CD4-positive, alpha-beta T cell treated with Interleukin-12 subunit alpha and Interleukin-12 subunit beta, for 1 hour (primary cell): ENCODE results near the gene PACS2.
"Not testable (repeated sequence)": the region's sequence is repeated elsewhere in the genome, so short reads cannot be mapped to it uniquely, and the experiment has no call there.

Source experiments
- DNase-seq: peaks from one replicate; pipeline ENCODE4 v3.0.0-alpha.2; 2020

The PACS2 gene

DNA sequence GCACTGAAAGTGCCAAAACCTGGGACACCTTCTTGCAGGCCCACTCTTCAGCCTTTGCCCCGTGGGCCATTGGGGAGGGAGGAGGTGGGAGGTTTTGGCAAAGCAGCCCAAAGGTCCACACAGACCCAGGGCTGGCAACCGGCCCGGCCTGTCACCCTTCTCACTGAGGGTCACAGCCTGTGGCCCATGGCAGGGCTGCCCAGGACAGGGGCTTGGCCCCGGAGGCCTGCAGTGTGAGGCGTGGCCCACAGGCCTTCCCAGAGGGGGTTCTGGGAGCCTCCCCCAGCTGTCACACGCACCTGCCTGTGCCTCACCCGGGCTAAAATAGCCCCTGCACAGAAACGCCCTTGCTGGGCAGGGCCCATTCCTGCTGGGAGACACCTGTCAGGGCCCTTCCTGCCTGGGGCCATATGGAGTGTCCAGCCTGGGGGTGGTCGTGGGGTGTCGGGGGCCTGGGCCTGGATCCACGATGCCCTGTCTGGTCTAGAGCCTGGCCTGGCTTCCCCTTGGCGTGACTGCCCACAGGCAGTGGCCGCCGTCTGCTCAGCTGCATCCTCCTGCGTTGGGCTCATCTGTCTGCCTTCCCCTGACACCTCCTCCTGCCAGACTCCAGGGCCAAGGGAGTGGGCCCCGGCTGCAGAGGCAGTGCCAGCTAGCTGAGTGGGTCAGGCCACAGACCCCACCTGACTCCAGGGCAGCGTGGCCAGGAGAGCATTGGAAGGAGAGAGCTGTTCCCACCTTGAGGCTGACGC lies 19.2 kb downstream of the PACS2 start:
- DNase-seq: no peak

DNA sequence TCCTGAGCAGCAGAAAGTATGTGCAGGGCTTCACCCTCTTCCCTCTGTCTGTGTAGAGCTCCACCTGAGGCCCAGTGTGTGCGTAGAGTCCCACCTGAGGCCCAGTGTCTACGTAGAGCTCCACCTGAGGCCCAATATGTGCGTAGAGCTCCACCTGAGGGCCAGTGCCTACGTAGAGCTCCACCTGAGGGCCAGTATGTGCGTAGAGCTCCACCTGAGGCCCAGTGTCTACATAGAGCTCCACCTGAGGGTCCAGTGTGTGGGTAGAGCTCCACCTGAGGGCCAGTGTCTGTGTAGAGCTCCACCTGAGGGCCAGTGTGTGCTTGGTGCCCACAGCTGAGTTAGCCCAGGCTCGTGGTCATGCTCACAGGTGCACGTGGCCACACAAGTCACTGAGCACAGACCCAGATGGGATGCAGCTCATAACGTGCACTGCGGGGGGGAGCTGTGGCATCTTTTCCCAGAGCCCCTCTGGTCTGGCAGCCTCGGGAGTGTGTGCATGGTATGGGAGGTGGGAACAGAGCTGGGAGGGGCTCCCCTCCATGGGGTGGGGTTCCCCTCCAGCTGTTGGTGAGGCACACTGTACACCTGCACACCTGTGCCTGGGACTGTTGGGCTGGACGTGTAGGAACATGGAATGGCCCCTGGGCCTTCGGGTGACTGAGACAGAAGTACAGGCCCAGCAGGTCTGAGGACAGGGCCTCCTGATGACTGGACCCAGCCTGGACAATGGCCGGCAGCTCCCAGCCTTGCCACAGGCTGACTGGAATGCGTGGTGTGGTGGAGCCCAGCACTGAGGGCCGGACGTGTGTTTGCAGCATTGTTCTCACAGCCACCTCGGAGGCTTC lies 20.1 kb downstream of the PACS2 start:
- no peak for DNase-seq

DNA sequence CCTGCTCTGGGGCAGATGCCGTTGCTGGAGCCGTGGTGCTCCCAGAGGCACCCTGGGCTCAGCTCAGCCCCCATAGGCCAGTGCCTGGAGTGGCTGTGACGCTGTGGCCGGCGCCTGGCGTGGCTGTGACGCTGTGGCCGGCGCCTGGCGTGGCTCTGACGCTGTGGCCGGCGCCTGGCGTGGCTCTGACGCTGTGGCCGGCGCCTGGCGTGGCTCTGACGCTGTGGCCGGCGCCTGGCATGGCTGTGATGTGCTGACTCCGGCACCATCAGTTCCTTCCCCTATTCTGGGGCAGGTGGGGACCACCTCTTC lies 20.6 kb downstream of the PACS2 start:
- DNase-seq: not testable (repeated sequence)

DNA sequence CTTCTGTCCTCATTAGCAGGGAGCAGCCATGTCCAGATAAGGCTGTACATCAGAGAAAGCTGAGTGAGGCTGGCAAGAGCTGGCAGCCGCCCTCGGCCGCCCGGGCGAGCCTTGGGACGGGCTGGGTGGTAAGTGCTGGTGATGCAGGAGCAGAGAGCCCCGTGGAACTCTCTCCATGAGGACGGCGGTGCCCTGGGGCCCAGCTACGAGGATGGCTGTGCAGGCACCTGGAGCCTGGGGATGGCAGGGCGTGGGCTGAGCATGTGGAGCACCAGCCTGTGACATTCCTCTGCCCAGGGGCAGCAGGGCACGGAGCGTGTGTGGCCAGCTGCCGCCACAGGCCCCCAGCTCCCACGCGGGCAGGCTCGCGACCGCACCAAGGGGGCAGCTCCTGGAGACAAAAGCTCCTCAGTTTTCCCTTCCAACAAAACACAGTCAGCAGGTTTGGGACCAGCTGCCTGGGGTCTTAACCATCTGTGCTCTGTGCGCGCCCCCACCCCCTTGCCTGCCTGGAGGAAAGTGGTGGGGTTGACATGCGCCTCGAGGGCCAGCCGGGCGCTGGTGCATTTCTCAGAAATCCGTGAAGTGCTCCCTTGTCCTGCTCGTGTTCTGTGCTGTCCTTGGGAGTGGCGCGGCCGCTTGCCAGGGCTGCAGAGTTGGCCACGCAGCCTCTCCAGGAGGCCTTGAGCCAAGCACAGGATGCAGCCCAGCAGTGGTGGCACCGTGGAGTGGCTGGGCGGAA lies 21.4 kb downstream of the PACS2 start:
- DNase-seq: no peak

DNA sequence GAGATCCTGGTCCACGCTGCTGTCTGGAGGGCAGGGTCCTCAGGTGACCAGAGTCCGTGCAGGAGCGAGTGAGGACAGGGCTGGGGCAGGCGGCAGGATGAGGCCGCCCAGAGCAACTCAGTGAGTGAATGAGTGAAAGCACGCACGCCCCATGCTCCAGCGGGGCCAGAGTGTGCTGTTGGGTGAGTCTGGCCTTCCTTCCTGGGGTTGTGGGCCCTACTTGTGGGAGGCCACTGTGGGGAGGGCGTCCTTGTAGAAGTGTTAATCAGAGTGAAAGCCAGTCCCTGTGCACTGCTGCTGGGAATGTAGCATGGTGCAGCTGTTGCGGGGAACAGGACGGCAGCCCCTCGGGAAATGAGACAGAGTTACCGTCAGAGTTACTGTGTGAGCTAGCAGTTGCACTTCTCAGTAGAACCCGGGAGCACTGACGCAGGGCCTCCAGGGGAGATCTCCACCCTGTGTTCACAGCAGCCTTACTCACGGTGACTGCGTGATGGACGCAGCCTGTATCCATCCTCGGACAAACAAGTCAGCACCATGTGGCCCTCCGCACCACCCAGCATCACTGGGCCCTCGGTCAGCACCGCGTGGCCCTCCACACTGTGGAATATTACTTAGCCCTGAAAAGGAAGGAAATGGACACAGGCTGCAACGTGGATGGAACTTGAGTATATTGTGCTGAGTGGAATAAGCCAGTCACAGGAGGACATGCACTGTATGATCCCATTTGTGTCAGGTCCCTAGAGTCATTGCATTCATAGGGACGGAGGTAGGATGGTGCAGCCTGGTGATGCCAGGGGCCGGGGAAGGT lies 22.1 kb downstream of the PACS2 start:
- DNase-seq: no peak

DNA sequence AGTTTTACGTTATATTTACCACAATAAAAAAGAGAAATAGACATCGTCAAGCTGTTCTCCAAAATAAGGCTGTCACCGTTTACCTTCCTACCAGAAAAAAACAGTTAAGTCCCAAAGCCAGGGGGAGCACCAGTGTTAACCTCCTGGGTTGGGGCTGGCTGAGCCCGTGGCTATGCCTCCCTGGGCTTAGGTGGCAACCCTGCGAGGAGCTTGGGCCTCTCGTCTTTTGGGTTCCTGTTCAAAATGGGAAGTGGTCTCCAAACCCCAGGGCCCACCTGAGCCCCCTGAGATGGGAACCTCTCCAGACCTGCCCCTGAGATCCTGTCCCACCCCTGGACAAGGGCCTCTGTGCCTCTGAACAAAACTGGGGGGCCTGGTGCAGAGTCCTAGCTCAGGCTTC lies 22.9 kb downstream of the PACS2 start:
- no peak for DNase-seq

DNA sequence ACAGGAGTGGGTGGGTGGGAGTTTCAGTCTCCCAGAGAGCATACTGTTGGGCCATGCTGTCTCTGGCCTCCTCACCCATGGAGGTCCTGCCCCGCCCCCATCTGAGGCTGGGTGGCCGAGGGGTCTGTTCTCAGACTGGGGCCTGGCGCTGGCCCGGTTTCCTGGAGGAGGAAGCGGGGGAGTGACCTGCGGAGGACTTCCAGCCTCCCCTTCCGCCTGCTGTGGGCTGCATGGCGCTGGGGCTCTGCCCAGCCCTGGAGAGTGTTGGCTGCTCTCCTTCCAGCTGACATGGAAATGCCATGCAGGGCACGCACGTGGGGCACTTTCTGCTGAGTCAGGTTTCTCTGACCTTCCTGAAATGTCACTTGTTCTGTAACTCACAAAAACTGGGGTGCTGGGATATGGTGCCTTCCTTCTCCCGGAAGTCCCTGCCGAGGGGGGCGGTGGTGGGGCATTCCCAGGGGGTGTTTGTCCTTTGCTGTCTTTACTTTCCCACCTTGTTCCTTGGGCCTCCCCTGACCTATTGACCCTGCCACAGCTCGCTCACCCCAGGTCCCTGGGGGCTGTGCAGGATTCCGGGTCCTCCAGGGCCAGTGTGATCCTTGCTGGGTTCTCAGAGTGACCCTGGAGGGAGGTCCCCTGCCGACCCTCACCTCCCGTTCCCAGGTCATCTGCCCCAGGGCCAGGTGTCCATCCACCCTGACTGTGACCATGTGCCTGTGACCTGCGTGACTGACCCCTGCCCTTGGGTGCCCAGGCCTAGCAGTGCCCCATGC lies 23.6 kb downstream of the PACS2 start:
- no peak for DNase-seq

DNA sequence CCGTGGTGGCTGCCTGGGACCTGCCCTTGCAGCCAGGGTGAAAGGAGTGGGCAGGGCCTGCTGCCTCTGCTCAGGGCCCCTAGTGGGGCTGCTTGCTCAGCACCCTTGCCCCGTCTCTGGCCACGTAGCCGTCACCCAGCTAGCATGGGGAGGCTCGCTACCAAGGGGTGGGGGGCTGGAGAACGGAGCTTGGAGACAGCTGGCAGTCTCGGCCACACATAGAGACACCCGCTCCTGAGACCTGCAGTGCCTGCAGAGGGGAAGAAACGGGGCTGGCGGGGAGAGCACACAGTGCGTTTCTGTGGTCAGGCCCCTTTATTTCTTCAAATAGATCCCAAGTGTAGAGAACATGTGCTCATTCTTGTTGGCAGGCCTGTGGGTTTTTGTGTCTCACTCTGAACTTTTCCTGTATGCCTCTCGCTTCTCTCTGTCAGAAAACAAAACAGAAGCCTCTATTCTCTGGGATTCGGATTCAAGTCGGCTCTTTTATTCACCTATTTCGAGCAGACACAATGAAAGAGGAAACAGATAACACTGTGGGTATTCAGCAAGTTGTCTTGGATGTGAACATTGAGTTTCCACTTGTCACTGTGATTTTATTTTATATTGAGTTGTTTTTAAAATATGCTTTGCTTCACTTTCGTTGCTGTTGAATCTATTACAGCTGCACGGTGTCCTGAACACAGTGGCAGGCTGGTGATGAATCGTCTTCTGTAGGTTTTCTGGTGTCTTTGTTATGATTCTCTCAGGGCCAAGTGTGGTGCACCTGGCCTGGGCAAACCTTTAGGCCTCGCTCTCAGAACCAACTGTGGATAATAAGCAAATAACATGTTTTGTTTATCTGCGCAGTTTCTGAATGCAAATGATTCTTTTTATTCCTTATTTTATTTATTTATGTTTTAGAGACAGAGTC lies 26.5 kb downstream of the PACS2 start:
- DNase-seq: no peak

DNA sequence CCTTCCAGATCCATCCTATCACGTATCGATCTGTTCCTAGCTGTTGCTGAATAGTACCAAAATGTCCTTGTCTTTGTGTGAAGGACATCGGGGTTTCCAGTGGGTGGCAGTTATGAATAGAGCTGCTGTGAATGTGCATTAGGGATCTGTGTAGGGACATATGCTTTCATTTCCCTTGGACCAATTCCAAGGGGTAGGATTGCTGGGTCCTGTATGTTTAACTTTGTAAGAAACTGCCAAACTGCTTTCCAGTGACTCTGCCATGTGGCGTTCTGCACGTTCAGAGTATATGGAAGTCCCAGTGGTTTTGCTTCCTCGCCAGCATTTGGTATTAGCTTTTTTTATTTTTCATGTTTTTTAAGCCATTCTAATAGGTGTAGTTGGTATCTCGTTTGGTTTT lies 28.6 kb downstream of the PACS2 start:
- DNase-seq: no peak

DNA sequence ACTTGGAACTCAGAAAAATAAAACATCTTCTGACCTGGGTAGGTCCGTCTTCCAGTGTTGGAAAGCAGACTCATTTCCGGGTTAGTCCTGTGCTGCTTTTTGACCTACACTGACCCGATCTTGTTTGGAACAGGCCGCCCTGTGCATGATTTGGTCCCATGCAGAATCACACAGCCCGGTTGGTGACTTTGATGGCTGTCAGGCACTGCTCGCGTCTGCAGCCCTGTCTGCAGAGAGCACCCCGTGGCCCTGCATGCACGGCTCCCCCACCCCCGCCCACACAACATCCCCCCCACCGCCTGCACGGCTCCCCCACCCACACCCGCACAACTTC lies 31.6 kb downstream of the PACS2 start:
- DNase-seq: no peak

DNA sequence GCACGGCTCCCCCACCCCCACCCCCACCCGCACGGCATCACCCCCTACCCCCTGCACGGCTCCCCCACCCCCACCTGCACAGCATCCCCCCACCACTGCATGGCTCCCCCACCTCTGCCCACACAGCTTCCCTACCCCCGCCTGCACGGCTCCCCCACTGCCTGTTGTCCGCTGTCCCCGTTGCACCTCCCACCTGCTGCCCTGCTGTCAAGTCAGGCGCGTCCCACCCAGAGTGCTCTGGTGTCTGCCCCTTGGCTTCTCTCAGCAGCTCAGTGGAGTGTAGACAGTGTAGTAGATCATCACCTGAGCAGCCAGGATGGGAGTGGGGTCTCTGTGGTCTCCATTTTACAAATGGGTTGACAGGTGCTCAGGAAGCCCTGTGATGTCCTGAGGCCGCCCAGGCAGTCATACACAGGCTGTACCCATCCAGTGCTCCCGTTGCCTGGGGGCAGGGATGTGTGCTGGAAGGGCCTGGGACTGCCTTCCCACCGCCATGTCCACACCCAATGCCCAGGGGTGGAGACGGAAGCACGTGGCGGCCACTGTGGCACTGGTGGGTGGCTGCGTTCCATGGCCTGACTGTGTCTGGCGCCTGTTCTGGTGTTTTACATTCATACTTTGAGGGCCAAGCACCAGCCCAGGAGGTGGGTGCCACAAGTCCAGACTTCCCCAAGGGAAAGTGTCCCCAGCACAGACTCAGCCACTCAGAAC lies 32.5 kb downstream of the PACS2 start:
- DNase-seq: no peak

DNA sequence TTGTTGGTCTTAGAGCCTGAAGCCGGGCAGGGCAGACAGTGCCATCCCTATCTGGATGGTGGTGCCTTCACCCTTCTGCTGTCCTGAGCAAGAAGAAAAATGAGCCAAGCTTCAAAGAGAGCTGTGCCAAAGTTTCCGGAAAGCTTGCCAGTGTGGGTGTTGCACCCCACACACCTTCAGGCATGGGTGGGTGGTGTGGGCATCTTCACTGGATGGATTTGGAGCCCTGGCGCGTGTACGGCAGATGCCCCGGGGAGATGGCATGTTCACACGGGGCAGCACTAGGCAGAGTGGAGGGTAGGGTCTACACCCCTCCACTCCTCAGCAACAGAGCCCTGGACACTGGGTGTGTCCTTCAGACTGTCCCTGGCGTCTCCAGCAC lies 33.0 kb downstream of the PACS2 start:
- DNase-seq: no peak

DNA sequence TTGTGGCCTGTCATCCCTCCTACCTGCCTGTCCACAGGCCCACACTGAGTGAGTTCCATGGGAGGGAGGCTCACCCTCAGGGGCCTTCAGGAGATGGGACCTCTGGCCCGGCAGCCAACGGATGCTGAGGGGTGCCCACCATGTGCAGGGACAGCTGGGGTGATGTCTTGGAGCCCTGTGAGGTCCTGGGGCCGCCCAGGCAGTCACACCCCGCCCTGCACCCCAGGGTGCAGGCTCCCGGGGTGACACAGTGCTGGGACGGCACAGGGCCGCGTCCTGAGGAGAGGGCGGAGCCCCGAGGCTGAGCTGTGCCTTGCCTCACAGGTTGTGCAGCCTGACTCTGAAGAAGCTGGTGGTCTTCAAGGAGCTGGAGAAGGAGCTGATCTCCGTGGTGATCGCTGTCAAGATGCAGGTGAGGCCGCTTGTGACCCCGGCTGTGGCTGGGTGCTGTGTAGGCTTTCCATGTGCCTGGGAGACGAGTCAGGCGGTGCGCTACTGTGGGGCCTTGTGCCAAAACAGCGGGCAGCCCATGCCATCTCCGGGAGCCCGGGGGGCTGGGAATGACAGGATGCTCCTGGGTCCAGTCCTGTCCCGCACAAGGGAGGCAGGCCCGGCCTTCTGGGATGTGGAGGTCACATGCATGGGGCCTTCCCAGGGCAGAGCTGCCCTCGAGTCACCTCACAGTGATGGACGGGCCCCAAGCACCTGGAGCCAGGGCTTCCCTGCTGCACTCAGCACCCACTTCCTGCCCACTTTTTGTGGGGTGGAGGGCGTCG lies 33.8 kb downstream of the PACS2 start:
- no peak for DNase-seq

DNA sequence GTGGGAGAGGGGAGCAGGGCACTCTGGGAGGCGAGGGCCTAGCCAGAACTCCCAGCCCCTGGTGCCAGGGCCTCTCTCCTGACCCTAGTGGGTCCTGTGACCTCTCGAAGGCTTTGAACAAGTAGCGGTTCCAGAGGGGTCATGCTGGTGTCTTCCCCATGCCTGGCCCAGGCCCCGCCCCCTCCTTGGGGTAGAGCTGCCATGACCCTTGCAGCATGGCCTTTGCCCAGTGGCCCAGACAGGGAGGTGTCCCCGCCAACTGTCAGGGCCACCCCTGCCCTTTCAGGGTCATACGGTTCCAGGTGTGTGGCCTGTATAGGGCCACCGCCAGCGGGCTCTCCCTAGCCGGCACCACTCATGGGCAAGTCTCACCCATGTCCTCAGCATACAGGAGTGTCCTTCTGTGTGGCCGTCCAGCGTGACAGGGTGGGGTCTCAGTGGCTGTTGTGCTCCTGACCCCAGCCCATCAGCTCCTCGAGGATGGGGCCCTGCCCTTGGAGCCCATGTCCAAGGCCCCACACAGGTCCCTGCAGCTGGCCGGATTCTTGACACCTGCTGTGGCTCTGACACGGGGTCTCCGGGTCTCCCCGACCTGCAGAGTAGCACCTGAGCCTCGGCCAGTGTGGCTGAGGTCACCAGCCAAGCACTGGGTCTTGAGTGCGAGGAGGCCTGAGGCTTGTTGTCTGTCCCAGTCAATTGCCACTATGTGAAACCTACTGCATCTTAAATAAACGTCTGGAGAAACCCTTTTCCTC lies 34.6 kb downstream of the PACS2 start:
- no peak for DNase-seq

DNA sequence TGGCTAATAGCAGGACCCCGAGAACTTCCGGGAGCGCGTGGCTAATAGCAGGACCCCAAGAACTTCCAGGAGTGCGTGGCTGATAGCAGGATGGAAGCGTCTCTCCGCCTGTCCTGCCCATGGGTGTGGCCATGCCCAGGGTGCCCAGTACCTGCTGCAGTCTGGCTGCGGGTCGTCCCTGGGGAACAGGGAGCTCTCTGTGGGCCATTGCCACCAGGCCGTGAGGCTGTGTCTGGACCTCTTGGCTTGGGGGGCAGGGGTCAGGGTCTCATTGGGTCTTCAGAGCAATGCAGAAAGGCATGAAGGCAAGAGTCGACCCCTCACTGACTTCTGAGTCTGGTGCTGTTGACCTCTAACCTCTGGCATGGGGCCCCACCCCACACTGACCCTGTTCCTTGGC lies 35.4 kb downstream of the PACS2 start:
- no peak for DNase-seq

DNA sequence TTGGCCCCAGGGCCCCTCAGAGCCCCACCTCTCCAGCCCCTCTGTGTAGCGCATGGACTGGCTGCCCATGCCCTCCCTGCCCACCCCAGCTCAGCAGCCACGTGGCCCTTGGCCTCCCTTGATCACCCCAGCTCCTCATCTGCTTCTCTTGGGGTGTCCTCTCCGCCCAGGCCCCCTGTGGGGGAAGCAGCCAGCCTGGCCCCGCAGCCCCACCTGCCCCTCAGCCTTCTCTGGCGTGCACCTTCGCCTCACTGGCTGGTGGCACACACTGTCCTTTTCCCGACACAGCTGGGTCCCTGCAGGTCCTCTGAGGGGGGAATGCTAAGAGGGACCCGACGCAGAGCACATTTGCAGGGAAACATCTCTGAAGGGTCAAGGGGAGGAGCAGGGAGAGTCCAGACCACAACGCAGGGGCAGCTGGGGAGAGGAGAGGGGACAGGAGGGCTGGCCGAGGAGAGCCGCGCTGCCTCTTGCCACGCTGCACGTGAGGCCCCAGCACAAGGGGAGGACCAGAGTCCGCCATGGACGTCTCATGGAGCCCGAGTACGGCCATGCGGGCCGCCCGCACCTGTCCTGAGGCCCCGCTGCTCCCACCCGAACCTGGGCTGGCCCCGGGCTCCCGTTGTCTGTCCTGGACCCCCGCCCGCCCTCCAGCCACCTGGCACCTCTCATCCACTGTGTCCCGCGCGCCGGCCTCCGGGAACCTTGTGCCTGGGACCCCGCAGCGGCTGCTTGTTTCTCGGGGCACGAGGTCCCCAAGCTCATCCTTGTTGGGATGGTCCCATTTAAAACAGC lies 36.1 kb downstream of the PACS2 start:
- no peak for DNase-seq

DNA sequence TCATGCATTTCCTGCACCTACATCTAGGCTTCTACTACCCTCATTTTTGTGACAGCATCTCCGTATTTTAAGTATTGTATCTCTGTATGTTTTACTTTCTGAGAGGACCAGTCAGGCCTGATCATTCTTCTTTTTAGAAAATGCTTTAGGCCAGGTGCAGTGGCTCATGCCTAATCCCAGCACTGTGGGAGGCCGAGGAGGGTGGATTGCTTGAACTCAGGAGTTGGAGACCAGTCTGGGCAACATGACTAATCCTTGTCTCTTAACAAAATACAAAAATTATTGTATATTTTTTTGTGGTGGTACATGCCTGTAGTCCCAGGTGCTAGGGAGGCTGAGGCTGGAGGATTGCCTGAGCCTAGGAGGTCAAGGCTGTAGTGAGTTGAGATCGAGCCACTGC lies 36.9 kb downstream of the PACS2 start:
- no peak for DNase-seq
